HFFc6 (cell line): ENCODE results near the gene TRIM26. TPM values are rescaled to one million over a fixed set of nuclear protein-coding genes. Genes with fewer than 3 reads are reported as not detected.
"Not testable (repeated sequence)": the region's sequence is repeated elsewhere in the genome, so short reads cannot be mapped to it uniquely, and the experiment has no call there.

Experiments used
- DNase-seq: peaks from one replicate; pipeline ENCODE4 v3.0.0-alpha.2; 2018
- H3K27ac Mint-ChIP-seq: 2 replicates; pipeline ENCODE4 v1.8.0; 2020; ENCODE audit warnings: mild to moderate bottlenecking, mixed read lengths
- H3K27me3 Mint-ChIP-seq: 2 replicates; pipeline ENCODE4 v1.8.0; 2021; ENCODE audit warnings: mild to moderate bottlenecking, moderate library complexity, mixed read lengths; ENCODE audit not compliant: insufficient read depth
- H3K36me3 Mint-ChIP-seq: 2 replicates; pipeline ENCODE4 v1.8.0; 2021; ENCODE audit warnings: low read depth, mixed read lengths
- H3K4me1 Mint-ChIP-seq: 2 replicates; pipeline ENCODE4 v1.8.0; 2020; ENCODE audit warnings: low read depth, mixed read lengths
- H3K4me3 Mint-ChIP-seq: 2 replicates; pipeline ENCODE4 v1.8.0; 2020; ENCODE audit warnings: mild to moderate bottlenecking, moderate library complexity, mixed read lengths
- H3K9me3 Mint-ChIP-seq: 2 replicates; pipeline ENCODE4 v1.8.0; 2020; ENCODE audit warnings: mild to moderate bottlenecking, mixed read lengths
- CTCF ChIP-seq: fragments of 200-600 bp; sonication (generic); IDR thresholded peaks from 2 replicates; pipeline ENCODE4 v1.5.0; 2021; ENCODE audit warnings: antibody characterized with exemption, mild to moderate bottlenecking
- long read RNA-seq: library from polyadenylated mRNA; unstranded; transcript quantifications from one replicate; pipeline ENCODE4 v2.0.0, GENCODE V29; 2019
- total RNA-seq, 6 experiments: library from RNA; stranded (reverse); fragmentation: NEBNext Ultra II Directional; extraction: Animal tissue kit (Norgen Biotek cat#: 25700); gene quantifications; 2 replicates in 1 of 6; 3 replicates in 5 of 6; pipeline ENCODE4 v1.2.3, GENCODE V29; 2021

Gene TRIM26
- total RNA-seq: 10 to 100 TPM; 29.4 to 34.4 (median 32.2) TPM
- long read RNA-seq, partial matches to known transcripts: 6 of 10 reads
- long read RNA-seq, other reads (novel, unspliced or antisense): 4 of 10 reads

- DNase-seq: peak; percentile 98
- Mint-ChIP-seq H3K9me3 (no peaks in the 10 kb centered on the region), H3K4me1 (peaks cover 47% of the 10 kb centered on the region), H3K4me3 (peak within 1 kb of the TSS; percentile 96), H3K36me3 (no peaks in the 10 kb centered on the region), H3K27ac (peak within 1 kb of the TSS; percentile 96), H3K27me3 (peaks cover 3% of the 10 kb centered on the region; the same call in 1 of the 2 replicates)
- no peak for TF ChIP-seq CTCF
These were observed at the start of gene TRIM26 for GRCh38 chr6:30212865-30213666. TRIM26 (minus strand) TSS chr6:30213406; CDS start chr6:30199103, 14,303 bp downstream.

GRCh38 chr6:30260036-30260504, 46.9 kb upstream of the TRIM26 start:
- H3K27ac Mint-ChIP-seq: 0 out of 2 replicates have a peak overlapping the region, but pooled peaks have one; percentile 30
- TF ChIP-seq CTCF: no peak
- no peak for DNase-seq
- peaks cover 13% of the 10 kb centered on the region for H3K27me3 Mint-ChIP-seq
- peaks cover 40% of the 10 kb centered on the region for H3K4me1 Mint-ChIP-seq
- H3K4me3 Mint-ChIP-seq: peak overlapping the region; percentile 87
- peaks cover 17% of the 10 kb centered on the region for H3K36me3 Mint-ChIP-seq
- H3K9me3 Mint-ChIP-seq: no peaks in the 10 kb centered on the region

GRCh38 chr6:30259140-30260035, 46.2 kb upstream of the TRIM26 start:
- Mint-ChIP-seq H3K36me3 (peaks cover 10% of the 10 kb centered on the region; the same call in 1 of the 2 replicates), H3K9me3 (no peaks in the 10 kb centered on the region), H3K27me3 (peaks cover 13% of the 10 kb centered on the region; the same call in 1 of the 2 replicates), H3K27ac (peak overlapping the region; percentile 37), H3K4me1 (peaks cover 33% of the 10 kb centered on the region), H3K4me3 (peak overlapping the region; percentile 87)
- TF ChIP-seq CTCF: peak; percentile 51
- peak; percentile 66 for DNase-seq

- Mint-ChIP-seq H3K36me3 (peaks cover 10% of the 10 kb centered on the region; the same call in 1 of the 2 replicates), H3K4me3 (no peak overlapping the region), H3K9me3 (no peaks in the 10 kb centered on the region), H3K27ac (no peak overlapping the region), H3K4me1 (peaks cover 21% of the 10 kb centered on the region), H3K27me3 (peaks cover 18% of the 10 kb centered on the region)
- no peak for DNase-seq
- no peak for TF ChIP-seq CTCF
These were observed 45.0 kb upstream of the TRIM26 start for GRCh38 chr6:30258204-30258603.

- not testable (repeated sequence) for H3K36me3 Mint-ChIP-seq, H3K4me3 Mint-ChIP-seq, DNase-seq, H3K27ac Mint-ChIP-seq, H3K4me1 Mint-ChIP-seq, H3K9me3 Mint-ChIP-seq
- peaks cover 25% of the 10 kb centered on the region for H3K27me3 Mint-ChIP-seq
These were observed 39.2 kb upstream of the TRIM26 start for GRCh38 chr6:30252417-30252816.
